GM19099 (cell line): ENCODE results near the gene KLHL17.
A peak's percentile ranks its signal among the peaks of the same experiment; 100 is the strongest.

Experiments
- POLR2A ChIP-seq: IDR thresholded peaks from 3 replicates; pipeline ENCODE4 v1.6.1; 2011; ENCODE audit warnings: low read depth; ENCODE audit not compliant: insufficient read length; ENCODE audit errors: extremely low read depth

KLHL17 gene

DNA sequence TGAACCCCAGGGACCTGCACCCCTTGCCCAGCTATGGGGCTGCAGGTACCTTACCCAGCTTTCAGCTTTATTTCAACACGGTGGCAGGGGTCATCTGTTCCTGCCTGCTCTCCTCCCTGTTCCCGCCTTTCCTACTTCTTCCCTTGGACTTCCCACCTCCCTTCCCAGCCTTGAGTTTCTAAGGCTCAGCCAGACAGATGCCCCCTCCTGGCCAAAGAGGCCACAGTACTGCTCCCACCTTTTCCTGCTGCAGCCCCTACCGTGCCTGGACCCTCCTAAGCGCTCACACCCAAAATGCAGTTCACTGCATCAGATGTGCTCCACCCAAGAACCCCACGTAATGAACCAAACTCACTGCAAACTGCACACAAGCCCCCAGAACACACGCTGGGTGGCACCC, 9.0 kb upstream of the KLHL17 start:
- TF ChIP-seq POLR2A: no peak

DNA sequence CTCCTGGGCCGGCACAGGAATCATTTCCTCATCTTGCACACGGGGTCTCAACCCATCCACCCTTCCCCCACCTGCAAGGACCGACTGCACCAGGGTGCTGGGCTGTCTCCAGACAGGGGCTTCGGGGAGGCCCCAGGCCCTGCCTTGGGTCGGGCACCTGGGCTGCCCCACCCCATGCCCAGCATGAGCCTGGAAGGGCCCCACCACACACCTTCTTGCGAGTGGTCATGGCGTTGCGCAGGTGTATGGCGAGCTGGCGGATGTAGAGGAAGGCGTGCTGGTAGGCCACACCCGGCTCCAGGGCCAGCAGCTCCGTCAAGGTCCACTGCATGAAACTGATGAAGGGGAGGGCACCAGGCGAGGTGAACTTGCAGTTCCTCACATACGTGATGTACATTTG, 8.2 kb upstream of the KLHL17 start:
- TF ChIP-seq POLR2A: no peak

DNA sequence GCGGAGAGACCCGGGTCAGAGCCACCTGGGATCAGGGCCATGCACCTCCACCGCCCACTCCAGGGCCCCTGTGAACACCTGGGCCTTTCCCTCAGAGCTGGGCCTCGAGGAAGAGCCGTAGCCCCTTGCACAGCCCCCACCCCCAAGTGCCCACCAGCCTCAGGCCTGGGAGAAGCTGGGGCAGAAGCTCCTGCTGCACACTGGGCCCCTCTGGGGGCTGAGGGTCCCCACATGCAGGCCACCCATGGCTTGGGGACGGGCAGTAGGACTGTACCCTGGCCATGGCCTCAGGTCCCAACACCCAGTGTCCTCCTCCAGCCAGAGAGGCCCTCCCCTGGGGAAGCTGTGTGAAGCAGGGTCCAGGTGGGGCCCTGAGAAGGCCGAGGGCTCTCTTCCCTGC, 7.8 kb upstream of the KLHL17 start:
- TF ChIP-seq POLR2A: no peak

DNA sequence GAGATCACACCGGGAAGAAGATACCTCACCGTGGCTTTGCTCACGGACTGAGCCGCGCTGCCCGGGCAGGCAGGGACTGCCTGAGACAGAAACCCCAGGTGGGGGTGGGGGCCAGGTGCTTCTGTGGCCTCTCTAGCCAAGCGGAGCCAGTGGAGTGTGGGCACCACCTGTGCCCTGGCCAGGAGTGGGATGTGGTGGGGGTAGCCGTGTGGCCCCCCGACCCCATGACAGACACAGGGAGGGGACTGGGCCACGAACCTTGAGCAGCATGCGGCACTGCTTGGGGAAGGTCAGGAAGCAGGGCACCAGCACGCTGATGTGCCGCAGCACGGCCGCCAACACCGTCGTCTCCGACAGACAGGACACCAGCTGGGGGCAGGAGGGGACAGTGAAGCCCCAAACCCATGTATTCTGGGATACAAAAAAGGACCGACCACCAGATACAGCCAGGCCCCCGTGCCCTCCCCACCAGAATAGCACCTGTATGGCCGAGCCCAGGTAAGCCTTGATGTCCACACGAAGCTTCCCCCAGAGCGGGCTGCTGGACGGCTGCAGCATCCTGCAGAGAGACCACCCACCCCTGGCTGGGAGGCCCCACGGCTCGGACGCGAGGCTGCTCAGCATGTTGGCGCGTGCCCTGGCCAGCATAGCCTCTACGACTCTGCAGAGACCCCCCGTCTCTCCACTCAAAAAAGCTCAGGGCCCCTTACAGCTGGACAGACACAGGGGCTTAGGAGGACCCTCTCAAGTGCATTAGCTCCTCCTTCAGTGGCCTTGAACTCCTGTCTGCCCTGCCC, 6.7 kb upstream of the KLHL17 start:
- no peak for TF ChIP-seq POLR2A

DNA sequence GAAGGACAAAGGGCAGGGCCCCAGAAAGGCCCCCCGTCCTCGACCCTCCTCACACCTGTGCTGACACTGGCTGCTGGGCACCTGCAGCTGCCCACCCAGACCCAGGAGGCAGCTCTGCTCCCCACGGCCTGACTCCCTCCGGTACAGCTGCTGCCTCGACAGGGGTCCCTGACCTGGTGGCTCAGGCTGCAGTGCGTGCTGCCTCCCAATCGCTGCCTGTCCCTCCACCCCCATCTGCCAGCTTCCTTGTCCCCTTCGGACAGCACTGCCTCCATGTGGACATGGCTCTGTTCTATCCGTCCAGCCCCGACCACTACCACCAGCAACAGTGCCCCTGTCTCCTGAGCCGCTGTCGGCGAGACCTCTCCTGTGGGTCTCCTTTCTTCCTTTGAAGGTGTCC, 5.5 kb upstream of the KLHL17 start:
- TF ChIP-seq POLR2A: no peak

GRCh38 chr1:955474-955873, 4.9 kb upstream of the KLHL17 start:
- no peak for TF ChIP-seq POLR2A

DNA sequence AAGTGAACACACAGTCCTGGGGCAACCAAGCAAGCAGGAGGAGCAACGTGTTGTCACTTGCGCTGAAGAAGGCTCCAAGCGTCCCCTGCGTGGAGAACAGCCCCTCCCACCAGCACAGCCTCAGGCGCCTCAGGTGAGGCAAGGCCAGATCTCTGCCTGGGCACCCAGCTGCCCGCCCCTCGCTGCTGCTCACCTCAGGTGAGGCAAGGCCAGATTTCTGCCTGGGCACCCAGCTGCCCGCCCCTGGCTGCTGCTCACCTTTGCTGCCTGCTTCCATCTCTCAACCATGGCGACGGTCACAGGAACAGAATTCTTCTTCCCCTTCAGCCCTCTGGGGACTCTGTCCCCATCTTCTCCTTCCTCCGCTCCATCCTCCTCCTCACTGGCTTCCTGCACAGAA, 3.7 kb upstream of the KLHL17 start:
- TF ChIP-seq POLR2A: no peak

DNA sequence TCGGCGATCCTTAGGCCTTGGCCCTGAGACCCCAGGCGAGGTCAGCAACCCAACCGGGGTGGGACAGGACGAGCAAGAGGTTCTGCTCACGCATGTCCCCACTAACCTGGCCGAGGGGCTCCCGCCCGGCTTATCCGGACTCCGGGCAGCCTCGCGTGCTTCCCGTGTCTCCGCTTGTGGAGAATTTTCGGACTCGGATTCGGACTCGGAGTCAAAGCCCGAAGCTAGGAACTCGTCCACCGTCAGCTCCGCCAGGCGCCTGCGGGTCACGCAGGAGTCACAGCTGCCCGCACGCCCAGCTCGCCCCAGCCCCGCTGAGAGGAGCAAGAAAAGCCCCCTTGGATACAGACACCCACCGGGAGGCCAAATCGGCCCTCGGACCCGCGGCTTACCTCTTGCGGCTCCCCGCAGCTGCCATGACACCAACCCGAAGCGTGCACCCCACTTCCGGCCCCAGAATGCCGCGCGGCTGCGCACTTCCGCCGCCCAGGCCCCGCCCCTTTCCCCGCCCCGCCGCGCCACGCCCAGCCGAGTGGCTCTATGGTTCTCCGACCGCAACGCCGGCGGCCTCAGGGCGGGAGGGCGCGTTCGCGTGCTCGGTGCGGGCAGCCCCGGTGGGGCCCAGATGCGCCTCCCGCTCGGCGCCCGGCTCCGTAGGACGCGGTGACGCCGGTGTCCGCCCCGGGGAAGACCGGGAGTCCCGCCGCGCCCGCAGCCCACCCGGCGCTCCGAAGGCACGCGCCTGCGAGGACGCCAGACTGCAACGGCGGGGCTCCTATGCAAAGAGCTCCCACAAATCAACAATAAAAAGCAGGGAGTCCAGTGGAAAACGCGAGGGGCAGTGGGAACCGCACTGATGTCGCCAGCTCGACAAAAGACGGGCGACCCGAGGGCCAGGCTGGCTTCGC, 1.3 kb upstream of the KLHL17 start, which contains the start of gene NOC2L:
Gene NOC2L (minus strand): TSS at position 434 of the 908 bp plus-strand sequence. CDS start 16 bp downstream, at position 418.
- TF ChIP-seq POLR2A: peak; percentile 82

DNA sequence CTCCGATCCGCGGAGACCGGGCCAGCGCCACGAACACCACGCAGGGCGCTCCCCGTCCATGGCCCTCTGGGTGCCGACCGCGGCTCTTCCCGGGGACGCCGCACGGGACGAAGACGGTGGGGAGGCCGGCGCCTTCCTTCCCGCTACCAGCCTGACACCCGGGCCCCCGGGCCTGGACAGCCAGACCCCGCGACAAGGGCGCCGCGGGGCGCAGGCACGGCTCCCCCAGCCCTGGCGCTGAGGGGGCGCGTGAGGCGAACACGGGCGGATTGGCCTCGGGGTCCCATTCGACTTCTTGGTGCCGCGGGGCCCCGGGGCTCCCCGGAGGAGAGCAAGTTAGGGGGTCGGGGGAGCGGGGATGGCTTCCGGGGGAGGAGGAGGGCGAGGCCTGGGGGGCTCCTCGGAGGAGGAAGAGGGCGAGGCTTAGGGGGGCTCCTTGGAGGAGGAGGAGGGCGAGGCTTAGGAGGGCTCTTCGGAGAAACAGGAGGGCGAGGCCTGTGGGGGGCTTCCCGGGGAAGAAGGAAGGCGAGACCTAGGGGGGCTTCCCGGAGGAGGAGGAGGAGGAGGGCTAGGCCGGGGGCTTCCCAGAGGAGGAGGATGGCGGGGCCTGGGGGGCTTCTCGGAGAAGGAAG, 537 bp upstream of the KLHL17 start:
- TF ChIP-seq POLR2A: no peak

DNA sequence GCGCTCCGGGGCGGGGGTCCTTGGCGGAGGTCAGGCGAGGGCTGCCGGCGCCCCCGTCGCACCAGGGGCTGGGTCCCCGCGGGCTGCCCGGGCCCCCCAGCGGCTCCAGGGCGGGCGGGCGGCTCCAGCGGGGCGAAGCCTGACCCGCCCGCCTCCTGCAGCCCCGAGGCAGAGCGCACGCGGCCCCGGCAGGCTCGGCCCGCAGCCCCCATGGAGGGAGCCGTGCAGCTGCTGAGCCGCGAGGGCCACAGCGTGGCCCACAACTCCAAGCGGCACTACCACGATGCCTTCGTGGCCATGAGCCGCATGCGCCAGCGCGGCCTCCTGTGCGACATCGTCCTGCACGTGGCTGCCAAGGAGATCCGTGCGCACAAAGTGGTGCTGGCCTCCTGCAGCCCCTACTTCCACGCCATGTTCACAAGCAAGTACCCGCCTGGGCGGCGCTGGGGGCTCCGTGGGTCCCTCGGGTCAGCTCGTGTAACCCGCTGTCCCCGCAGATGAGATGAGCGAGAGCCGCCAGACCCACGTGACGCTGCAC, 817 bp downstream of the KLHL17 start:
- no peak for TF ChIP-seq POLR2A

GRCh38 chr1:962381-963300, 2.3 kb downstream of the KLHL17 start:
- TF ChIP-seq POLR2A: no peak

DNA sequence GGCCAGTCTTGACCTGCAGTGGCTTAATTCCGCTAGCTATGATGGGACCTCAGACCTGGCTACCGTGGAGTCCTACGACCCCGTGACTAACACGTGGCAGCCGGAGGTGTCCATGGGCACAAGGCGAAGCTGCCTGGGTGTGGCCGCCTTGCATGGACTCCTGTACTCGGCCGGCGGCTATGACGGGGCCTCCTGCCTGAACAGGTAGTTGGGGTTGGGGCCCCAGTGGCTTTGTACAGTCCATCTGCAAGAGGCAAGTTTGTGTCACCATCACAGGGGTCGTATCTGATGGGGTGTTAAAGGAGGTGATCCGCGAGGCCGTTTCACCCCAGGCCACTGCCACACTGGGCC, 2.9 kb downstream of the KLHL17 start:
- TF ChIP-seq POLR2A: no peak

DNA sequence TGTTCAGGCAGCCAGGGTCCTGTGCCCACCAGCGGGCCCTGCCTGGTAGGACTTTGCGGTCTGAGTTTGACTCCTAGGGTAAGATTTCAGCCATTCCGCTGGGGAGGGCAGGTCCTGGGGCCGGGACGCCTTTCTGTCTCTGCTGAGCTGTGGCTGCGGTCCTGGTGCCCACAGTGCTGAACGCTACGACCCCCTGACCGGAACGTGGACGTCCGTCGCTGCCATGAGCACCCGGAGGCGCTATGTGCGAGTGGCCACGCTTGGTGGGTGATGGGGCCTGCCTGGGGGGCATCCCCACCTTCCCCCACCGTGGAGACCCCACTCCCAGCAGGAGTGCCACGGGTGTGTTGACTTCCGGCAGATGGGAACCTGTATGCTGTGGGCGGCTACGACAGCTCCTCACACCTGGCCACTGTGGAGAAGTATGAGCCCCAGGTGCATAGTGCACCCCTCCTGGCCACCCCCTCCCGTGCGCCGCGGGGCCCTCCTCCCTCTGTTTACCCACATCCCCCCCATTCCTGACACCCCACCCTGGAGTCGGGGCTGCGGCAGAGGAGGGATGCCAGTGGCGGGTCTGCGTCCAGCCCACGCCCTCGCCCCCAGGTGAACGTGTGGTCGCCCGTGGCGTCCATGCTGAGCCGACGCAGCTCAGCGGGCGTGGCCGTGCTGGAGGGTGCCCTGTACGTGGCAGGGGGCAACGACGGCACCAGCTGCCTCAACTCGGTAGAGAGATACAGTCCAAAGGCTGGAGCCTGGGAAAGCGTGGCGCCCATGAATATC, 3.6 kb downstream of the KLHL17 start:
- TF ChIP-seq POLR2A: no peak

GRCh38 chr1:964691-965525, 4.5 kb downstream of the KLHL17 start:
- no peak for TF ChIP-seq POLR2A
